GM23248 (cell line): ENCODE data around the gene CYB5RL. TPM values are rescaled to one million over a fixed set of nuclear protein-coding genes. Genes with fewer than 3 reads are reported as not detected.
A peak's percentile ranks its signal among the peaks of the same experiment; 100 is the strongest.
"Not testable (repeated sequence)": the region's sequence is repeated elsewhere in the genome, so short reads cannot be mapped to it uniquely, and the experiment has no call there.

Source experiments
- DNase-seq: peaks from one replicate; pipeline ENCODE4 v3.0.0-alpha.2; 2015
- H2AFZ ChIP-seq: fragments of 200-600 bp; sonication (generic); 2 replicates; pipeline ENCODE4 v1.6.1; 2016; ENCODE audit warnings: antibody characterized with exemption
- H3F3A ChIP-seq: fragments of 200-600 bp; sonication (generic); 2 replicates; pipeline ENCODE4 v1.6.1; 2016; ENCODE audit warnings: mild to moderate bottlenecking, antibody characterized with exemption, mixed run types; ENCODE audit not compliant: insufficient read depth
- H3K27ac ChIP-seq: fragments of 200-600 bp; sonication (generic); 2 replicates; pipeline ENCODE4 v1.5.1; 2016; ENCODE audit warnings: mild to moderate bottlenecking
- H3K27me3 ChIP-seq: fragments of 200-600 bp; sonication (generic); replicated peaks from 2 replicates; pipeline ENCODE4 v1.6.1; 2016; ENCODE audit warnings: mild to moderate bottlenecking; ENCODE audit not compliant: insufficient read depth
- H3K36me3 ChIP-seq: fragments of 200-600 bp; sonication (generic); 2 replicates; pipeline ENCODE4 v1.6.1; 2016; ENCODE audit warnings: low read depth, mild to moderate bottlenecking
- H3K4me1 ChIP-seq: fragments of 200-600 bp; sonication (generic); 2 replicates; pipeline ENCODE4 v1.6.1; 2016; ENCODE audit warnings: mild to moderate bottlenecking; ENCODE audit not compliant: insufficient read depth
- H3K4me2 ChIP-seq: fragments of 200-600 bp; sonication (generic); one replicate; pipeline ENCODE4 v1.6.1; 2016; ENCODE audit warnings: mild to moderate bottlenecking; ENCODE audit not compliant: unreplicated experiment
- H3K4me3 ChIP-seq: fragments of 200-600 bp; sonication (generic); 2 replicates; pipeline ENCODE4 v1.5.1; 2016; ENCODE audit warnings: mild to moderate bottlenecking
- H3K79me2 ChIP-seq: fragments of 200-600 bp; sonication (generic); 2 replicates; pipeline ENCODE4 v1.6.1; 2016; ENCODE audit warnings: mild to moderate bottlenecking; ENCODE audit not compliant: insufficient read depth
- H3K9ac ChIP-seq: fragments of 200-600 bp; sonication (generic); 2 replicates; pipeline ENCODE4 v1.6.1; 2016; ENCODE audit warnings: mild to moderate bottlenecking
- H3K9me2 ChIP-seq: fragments of 200-600 bp; sonication (generic); 2 replicates; pipeline ENCODE4 v1.6.1; 2016; ENCODE audit warnings: mixed run types, mild to moderate bottlenecking, moderate library complexity; ENCODE audit not compliant: insufficient read depth
- H3K9me3 ChIP-seq: fragments of 200-600 bp; sonication (generic); one replicate; pipeline ENCODE4 v1.6.1; 2017; ENCODE audit warnings: low read depth
- H4K20me1 ChIP-seq: fragments of 200-600 bp; sonication (generic); 2 replicates; pipeline ENCODE4 v1.6.0; 2016; ENCODE audit not compliant: insufficient read depth
- EZH2 ChIP-seq: fragments of 200-600 bp; sonication (generic); IDR thresholded peaks from 2 replicates; pipeline ENCODE4 v1.6.1; 2018; ENCODE audit warnings: antibody characterized with exemption, mild to moderate bottlenecking; ENCODE audit not compliant: insufficient read depth, poor library complexity, severe bottlenecking
- EZH2phosphoT487 ChIP-seq: fragments of 200-600 bp; sonication (generic); IDR thresholded peaks from 2 replicates; pipeline ENCODE4 v1.6.1; 2018; ENCODE audit warnings: antibody characterized with exemption, moderate library complexity, mild to moderate bottlenecking, low read depth; ENCODE audit not compliant: insufficient read depth
- WGBS, 2 experiments: methylation state at CpG; one replicate each; pipeline ENCODE4 v1.1.6; 2015 to 2017; ENCODE audit warnings: low lambda C conversion rate in 2 of 2, low coverage in 1 of 2; ENCODE audit errors: missing lambda C conversion rate in 2 of 2; 5-methylcytosine and 5-hydroxymethylcytosine counted together
- in situ Hi-C: fragments of 300-500 bp; cut with MboI; formaldehyde crosslinking; loops from 2 replicates; pipeline ENCODE4 v1.15.0; 2020
- polyA plus RNA-seq: library from polyadenylated mRNA; unstranded; fragments of >200 nt; fragmentation: Nextera tagmentation; extraction: Ambion mirVana; gene quantifications from 2 replicates; pipeline ENCODE4 v1.2.1, GENCODE V29; 2016
- total RNA-seq: library from RNA; depleted of rRNA; stranded (reverse); fragments of >200 nt; shearing (Covaris generic); gene quantifications from 2 replicates; pipeline ENCODE4 v1.2.3, GENCODE V29; 2014

The CYB5RL gene
- total and polyA plus RNA-seq, 2 experiments from 2014 or later: 2.5 to 3.3 TPM

GRCh38 chr1:54218883-54219687, 19.3 kb upstream of the CYB5RL start:
- Histone ChIP-seq H4K20me1 (no peaks in the 10 kb centered on the region), H3F3A (peaks cover 34% of the 10 kb centered on the region), H3K4me1 (peaks cover 19% of the 10 kb centered on the region), H3K4me3 (no peak overlapping the region), H3K27me3 (no peaks in the 10 kb centered on the region), H3K9me2 (no peaks in the 10 kb centered on the region), H3K9me3 (no peaks in the 10 kb centered on the region), H2AFZ (no peak overlapping the region), H3K36me3 (peaks cover 15% of the 10 kb centered on the region; the same call in 1 of the 2 replicates), H3K27ac (peak overlapping the region; percentile 83), H3K79me2 (no peaks in the 10 kb centered on the region), H3K4me2 (peak overlapping the region; percentile 3), H3K9ac (peak overlapping the region; percentile 57)
- in situ Hi-C loops: no loop called here
- TF ChIP-seq EZH2 (no peak), EZH2phosphoT487 (no peak)
- WGBS, 2 experiments: 63 to 64% methylated on average over 11 of the region's 11 CpGs
- DNase-seq: peak; percentile 22

- no peak for DNase-seq
- Histone ChIP-seq H3K9me2 (no peaks in the 10 kb centered on the region), H3K9me3 (no peaks in the 10 kb centered on the region), H3K4me1 (peaks cover 18% of the 10 kb centered on the region), H3K27ac (no peak overlapping the region), H3K9ac (no peak overlapping the region), H3F3A (peaks cover 26% of the 10 kb centered on the region), H4K20me1 (no peaks in the 10 kb centered on the region), H3K79me2 (no peaks in the 10 kb centered on the region), H3K27me3 (no peaks in the 10 kb centered on the region), H3K4me3 (no peak overlapping the region), H3K4me2 (no peak overlapping the region), H2AFZ (no peak overlapping the region), H3K36me3 (peaks cover 46% of the 10 kb centered on the region)
- WGBS, 2 experiments: 89 to 91% methylated on average over 9 of the region's 9 CpGs
- no peak for TF ChIP-seq EZH2
- no peak for TF ChIP-seq EZH2phosphoT487
- in situ Hi-C loops: no loop called here
Measured at GRCh38 chr1:54215523-54215922, 15.7 kb upstream of the CYB5RL start.

GRCh38 chr1:54212872-54213271, 13.0 kb upstream of the CYB5RL start:
- 0 out of 2 replicates have a peak, but pooled peaks cover under 1% of the 10 kb centered on the region for H3F3A ChIP-seq
- H3K9ac ChIP-seq: no peak overlapping the region
- H3K9me2 ChIP-seq: no peaks in the 10 kb centered on the region
- peaks cover 51% of the 10 kb centered on the region for H3K36me3 ChIP-seq
- no peak overlapping the region for H3K27ac ChIP-seq
- H3K4me2 ChIP-seq: no peak overlapping the region
- H3K27me3 ChIP-seq: no peaks in the 10 kb centered on the region
- DNase-seq: no peak
- in situ Hi-C loops: no loop called here
- no peak overlapping the region for H3K4me3 ChIP-seq
- H3K4me1 ChIP-seq: no peaks in the 10 kb centered on the region
- H4K20me1 ChIP-seq: no peaks in the 10 kb centered on the region
- TF ChIP-seq EZH2phosphoT487: no peak
- TF ChIP-seq EZH2: no peak
- no peaks in the 10 kb centered on the region for H3K79me2 ChIP-seq
- WGBS, 2 experiments: 73 to 100% methylated on average over 1 of the region's 1 CpG
- H2AFZ ChIP-seq: no peak overlapping the region
- H3K9me3 ChIP-seq: no peaks in the 10 kb centered on the region

GRCh38 chr1:54207896-54208295, 8.1 kb upstream of the CYB5RL start:
- WGBS, 2 experiments: 87 to 95% methylated on average over 4 of the region's 4 CpGs
- DNase-seq, H3F3A ChIP-seq, H3K9ac ChIP-seq, H3K4me3 ChIP-seq, H3K9me3 ChIP-seq, H3K27ac ChIP-seq, H3K4me2 ChIP-seq, H3K9me2 ChIP-seq, H3K4me1 ChIP-seq, H2AFZ ChIP-seq, in situ Hi-C loops, H4K20me1 ChIP-seq, H3K27me3 ChIP-seq: not testable (repeated sequence)
- Histone ChIP-seq H3K36me3 (peaks cover 43% of the 10 kb centered on the region), H3K79me2 (peaks cover 22% of the 10 kb centered on the region)
